Chondrocyte (in vitro differentiated cells): ENCODE results near the gene TUBB3. TPM values are rescaled to one million over a fixed set of nuclear protein-coding genes. Genes with fewer than 3 reads are reported as not detected.

ENCODE experiments used
- DNase-seq: peaks from one replicate; pipeline ENCODE4 v3.0.0; 2021; ENCODE audit warnings: mixed read lengths, low spot score
- H3K27ac Mint-ChIP-seq: one replicate; pipeline ENCODE4 v1.8.0; 2021; ENCODE audit warnings: mild to moderate bottlenecking, moderate library complexity, mixed read lengths; ENCODE audit not compliant: unreplicated experiment
- H3K27me3 Mint-ChIP-seq: 2 replicates; pipeline ENCODE4 v1.8.0; 2021; ENCODE audit warnings: low read depth, mixed read lengths
- H3K36me3 Mint-ChIP-seq: 2 replicates; pipeline ENCODE4 v1.8.0; 2021; ENCODE audit warnings: low read depth, mixed read lengths
- H3K4me1 Mint-ChIP-seq: 2 replicates; pipeline ENCODE4 v1.8.0; 2021; ENCODE audit warnings: low read depth, mild to moderate bottlenecking, mixed read lengths
- H3K4me3 Mint-ChIP-seq: one replicate; pipeline ENCODE4 v1.8.0; 2021; ENCODE audit warnings: mild to moderate bottlenecking, moderate library complexity, mixed read lengths; ENCODE audit not compliant: unreplicated experiment
- H3K9me3 Mint-ChIP-seq: 2 replicates; pipeline ENCODE4 v1.8.0; 2021; ENCODE audit warnings: low read depth, mixed read lengths
- total RNA-seq: library from RNA; stranded (reverse); gene quantifications from 3 replicates; pipeline ENCODE4 v1.2.1, GENCODE V29; 2021
- TF ChIP-seq, protein P1 (sequence below): fragments of 200-600 bp; sonication (generic); IDR thresholded peaks from 2 replicates; pipeline ENCODE4 v1.5.0; 2021; ENCODE audit warnings: antibody characterized with exemption, mild to moderate bottlenecking, moderate library complexity

Gene TUBB3
- total RNA-seq, 1 donor from 2014 or later, result 104 TPM

DNA sequence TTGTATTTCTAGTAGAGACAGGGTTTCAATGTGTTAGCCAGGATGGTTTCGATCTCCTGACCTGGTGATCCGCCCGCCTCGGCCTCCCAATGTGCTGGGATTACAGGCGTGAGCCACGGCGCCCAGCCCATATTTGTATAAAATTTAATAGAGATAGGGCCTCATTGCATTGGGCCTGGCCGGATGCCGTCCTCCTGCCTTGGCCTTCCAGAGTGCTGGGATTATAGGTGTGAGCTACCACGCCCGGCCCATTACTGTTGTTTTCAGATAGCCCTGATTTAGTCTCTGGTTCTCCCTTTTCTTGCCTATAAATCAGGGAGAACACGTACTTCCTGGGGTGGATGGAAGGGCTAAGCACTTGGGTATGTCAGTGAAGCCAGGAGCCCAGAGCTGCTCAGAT lies 28.9 kb downstream of the TUBB3 start:
- TF ChIP-seq, protein P1, sequence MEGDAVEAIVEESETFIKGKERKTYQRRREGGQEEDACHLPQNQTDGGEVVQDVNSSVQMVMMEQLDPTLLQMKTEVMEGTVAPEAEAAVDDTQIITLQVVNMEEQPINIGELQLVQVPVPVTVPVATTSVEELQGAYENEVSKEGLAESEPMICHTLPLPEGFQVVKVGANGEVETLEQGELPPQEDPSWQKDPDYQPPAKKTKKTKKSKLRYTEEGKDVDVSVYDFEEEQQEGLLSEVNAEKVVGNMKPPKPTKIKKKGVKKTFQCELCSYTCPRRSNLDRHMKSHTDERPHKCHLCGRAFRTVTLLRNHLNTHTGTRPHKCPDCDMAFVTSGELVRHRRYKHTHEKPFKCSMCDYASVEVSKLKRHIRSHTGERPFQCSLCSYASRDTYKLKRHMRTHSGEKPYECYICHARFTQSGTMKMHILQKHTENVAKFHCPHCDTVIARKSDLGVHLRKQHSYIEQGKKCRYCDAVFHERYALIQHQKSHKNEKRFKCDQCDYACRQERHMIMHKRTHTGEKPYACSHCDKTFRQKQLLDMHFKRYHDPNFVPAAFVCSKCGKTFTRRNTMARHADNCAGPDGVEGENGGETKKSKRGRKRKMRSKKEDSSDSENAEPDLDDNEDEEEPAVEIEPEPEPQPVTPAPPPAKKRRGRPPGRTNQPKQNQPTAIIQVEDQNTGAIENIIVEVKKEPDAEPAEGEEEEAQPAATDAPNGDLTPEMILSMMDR, result no peak
- DNase-seq, result no peak
- H3K27me3 Mint-ChIP-seq, result no peaks in the 10 kb centered on the region
- H3K27ac Mint-ChIP-seq, result no peak overlapping the region
- peaks cover 14% of the 10 kb centered on the region for H3K4me1 Mint-ChIP-seq
- H3K9me3 Mint-ChIP-seq, result no peaks in the 10 kb centered on the region
- H3K4me3 Mint-ChIP-seq, result no peak overlapping the region
- H3K36me3 Mint-ChIP-seq, result peaks cover 4% of the 10 kb centered on the region

DNA sequence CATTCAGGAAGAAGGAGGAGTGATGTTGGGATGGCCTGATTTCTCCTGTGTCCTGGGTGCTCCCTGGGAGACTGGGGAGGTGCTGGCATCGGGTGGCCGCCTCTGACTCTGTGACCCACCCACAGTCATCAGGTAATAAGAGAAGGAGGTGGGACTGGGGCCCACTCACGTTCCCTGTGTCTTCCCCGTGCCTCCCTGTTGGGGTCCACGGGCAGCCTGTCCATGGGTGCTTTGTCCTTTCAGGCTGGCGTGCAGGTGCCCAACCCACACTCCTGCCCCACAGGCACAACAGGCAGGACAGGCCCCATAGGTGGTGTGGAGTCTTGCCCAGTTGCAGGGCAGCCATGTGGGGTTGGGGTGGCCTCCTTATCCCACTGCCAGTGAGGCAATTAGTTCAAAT lies 29.4 kb downstream of the TUBB3 start:
- Mint-ChIP-seq H3K36me3 (peaks cover 7% of the 10 kb centered on the region), H3K4me3 (no peak overlapping the region), H3K4me1 (peaks cover 12% of the 10 kb centered on the region), H3K9me3 (no peaks in the 10 kb centered on the region), H3K27me3 (no peaks in the 10 kb centered on the region), H3K27ac (no peak overlapping the region)
- TF ChIP-seq, protein P1, result no peak
- no peak for DNase-seq

DNA sequence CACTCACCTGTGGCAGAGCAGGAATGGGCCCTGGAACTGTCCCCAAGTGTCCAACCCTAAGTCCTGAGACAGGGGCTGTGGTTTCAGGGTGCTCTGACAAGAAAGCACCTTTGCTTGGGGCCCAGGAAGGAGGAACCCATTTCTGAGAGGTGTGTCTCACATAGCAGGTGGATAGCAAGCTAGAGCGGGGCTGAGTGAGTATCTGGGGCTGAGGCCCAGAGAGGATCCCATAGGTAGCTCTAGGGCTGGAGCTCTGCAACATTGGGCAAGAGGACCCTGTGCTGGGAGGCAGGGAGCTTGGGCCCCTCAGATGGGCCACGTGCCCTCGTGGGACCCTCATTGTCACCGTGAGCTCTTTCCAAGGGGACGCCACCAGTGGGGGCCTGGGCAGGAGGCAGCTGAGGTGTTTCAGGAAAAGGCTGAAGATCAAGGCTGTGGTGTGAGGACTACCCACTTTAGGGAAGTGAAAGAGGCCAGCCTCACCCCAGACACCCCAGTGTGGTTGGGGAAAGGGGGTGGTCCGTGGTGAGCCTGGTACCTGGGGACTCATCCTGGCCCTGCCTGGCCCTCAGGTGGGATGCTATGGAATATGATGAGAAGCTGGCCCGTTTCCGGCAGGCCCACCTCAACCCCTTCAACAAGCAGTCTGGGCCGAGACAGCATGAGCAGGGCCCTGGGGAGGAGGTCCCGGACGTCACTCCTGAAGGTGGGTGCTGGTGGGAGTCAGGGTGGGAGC lies 30.7 kb downstream of the TUBB3 start:
- H3K36me3 Mint-ChIP-seq, result peaks cover 15% of the 10 kb centered on the region
- peaks cover 8% of the 10 kb centered on the region for H3K4me1 Mint-ChIP-seq
- no peak overlapping the region for H3K27ac Mint-ChIP-seq
- TF ChIP-seq, protein P1, result no peak
- H3K27me3 Mint-ChIP-seq, result no peaks in the 10 kb centered on the region
- H3K4me3 Mint-ChIP-seq, result no peak overlapping the region
- DNase-seq, result no peak
- no peaks in the 10 kb centered on the region for H3K9me3 Mint-ChIP-seq

DNA sequence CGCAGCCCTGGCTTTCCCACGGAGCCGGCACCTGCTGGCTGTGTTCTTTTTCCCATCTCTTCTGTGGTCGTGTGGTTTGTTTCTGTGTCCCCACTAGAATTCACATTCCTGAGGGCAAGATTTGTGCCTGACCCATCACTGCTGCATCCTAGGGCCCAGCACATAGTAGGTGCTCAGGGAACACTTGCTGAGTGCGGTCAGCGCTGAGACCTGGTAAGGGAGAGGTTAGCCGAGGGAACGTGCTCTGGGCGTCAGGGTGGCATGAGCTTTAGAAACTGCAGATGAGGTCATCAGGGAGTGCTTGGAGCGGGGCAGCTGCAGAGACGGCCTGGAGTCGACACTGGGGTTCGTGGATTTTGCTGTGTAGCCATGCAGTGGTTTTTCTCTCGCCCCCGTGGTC lies 31.3 kb downstream of the TUBB3 start:
- TF ChIP-seq, protein P1, result no peak
- H3K27me3 Mint-ChIP-seq, result no peaks in the 10 kb centered on the region
- H3K9me3 Mint-ChIP-seq, result no peaks in the 10 kb centered on the region
- DNase-seq, result no peak
- peaks cover 20% of the 10 kb centered on the region for H3K36me3 Mint-ChIP-seq
- H3K4me1 Mint-ChIP-seq, result peaks cover 8% of the 10 kb centered on the region
- no peak overlapping the region for H3K27ac Mint-ChIP-seq
- H3K4me3 Mint-ChIP-seq, result no peak overlapping the region

DNA sequence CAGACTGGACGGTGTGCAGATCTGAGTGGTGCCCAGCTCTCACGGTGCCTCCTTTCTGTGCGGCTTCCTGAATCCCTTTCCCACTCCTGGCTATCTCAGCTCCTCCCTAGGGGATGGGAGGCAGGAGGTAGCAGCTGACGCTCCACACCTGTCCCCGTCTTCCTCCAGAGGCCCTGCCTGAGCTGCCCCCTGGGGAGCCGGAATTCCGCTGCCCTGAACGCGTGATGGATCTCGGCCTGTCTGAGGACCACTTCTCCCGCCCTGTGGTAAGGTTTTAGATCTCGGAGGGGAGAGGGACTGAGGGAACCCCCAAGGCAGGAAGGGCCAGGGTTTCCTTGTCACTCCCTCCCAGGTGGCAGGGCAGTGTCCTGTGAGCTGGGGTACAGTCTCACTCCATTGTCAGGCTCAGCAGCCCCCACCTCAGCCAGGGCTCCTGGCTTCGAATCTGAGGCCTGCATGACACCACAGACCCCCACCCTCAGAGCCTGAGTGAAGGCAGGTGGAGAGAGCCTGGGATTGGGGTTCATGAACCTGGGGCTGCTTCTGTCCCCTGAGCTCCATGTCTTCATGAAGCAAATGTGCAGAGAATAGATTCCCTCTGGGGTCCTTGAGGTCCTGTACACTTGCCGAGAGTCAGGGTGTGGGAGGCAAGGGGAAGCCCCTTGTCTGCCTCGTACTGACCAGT lies 32.0 kb downstream of the TUBB3 start:
- Mint-ChIP-seq H3K9me3 (no peaks in the 10 kb centered on the region), H3K27ac (no peak overlapping the region), H3K27me3 (no peaks in the 10 kb centered on the region), H3K36me3 (peaks cover 24% of the 10 kb centered on the region), H3K4me3 (no peak overlapping the region), H3K4me1 (peaks cover 2% of the 10 kb centered on the region)
- TF ChIP-seq, protein P1, result no peak
- no peak for DNase-seq
